GM19099 (cell line): Measurements from ENCODE around the gene EEF1A2.

Source experiments
- POLR2A ChIP-seq: IDR thresholded peaks from 3 replicates; pipeline ENCODE4 v1.6.1; 2011; ENCODE audit warnings: low read depth; ENCODE audit not compliant: insufficient read length; ENCODE audit errors: extremely low read depth

EEF1A2 gene

GRCh38 chr20:63463400-63464288 is 35.2 kb downstream of the EEF1A2 start:
- no peak for TF ChIP-seq POLR2A

GRCh38 chr20:63462244-63462643 is 36.6 kb downstream of the EEF1A2 start:
- TF ChIP-seq POLR2A = no peak

GRCh38 chr20:63461104-63461763 is 37.6 kb downstream of the EEF1A2 start:
- TF ChIP-seq POLR2A = no peak

GRCh38 chr20:63459070-63459380 is 39.9 kb downstream of the EEF1A2 start:
- TF ChIP-seq POLR2A = no peak

- no peak for TF ChIP-seq POLR2A
Observed at GRCh38 chr20:63458170-63459069, 40.5 kb downstream of the EEF1A2 start.

GRCh38 chr20:63457737-63458136 is 41.1 kb downstream of the EEF1A2 start:
- no peak for TF ChIP-seq POLR2A

GRCh38 chr20:63456429-63457284 is 42.2 kb downstream of the EEF1A2 start:
- no peak for TF ChIP-seq POLR2A

- no peak for TF ChIP-seq POLR2A
Observed at GRCh38 chr20:63455568-63455859, 43.4 kb downstream of the EEF1A2 start.

- TF ChIP-seq POLR2A = no peak
Observed at GRCh38 chr20:63454731-63455567, 43.9 kb downstream of the EEF1A2 start.

GRCh38 chr20:63452821-63453523 is 45.9 kb downstream of the EEF1A2 start:
- no peak for TF ChIP-seq POLR2A

- no peak for TF ChIP-seq POLR2A
Observed at GRCh38 chr20:63452341-63452740, 46.5 kb downstream of the EEF1A2 start.

GRCh38 chr20:63451821-63452220 is 47.1 kb downstream of the EEF1A2 start:
- TF ChIP-seq POLR2A = no peak
